ENCODE results near the gene ATP5PB. TPM values are rescaled to one million over a fixed set of nuclear protein-coding genes. Genes with fewer than 3 reads are reported as not detected.

Gene ATP5PB
- total RNA-seq, 4 donors from 2014 or later = 166 to 232 (median 192) TPM

- 72 to 74% methylated on average over 3 of the region's 3 CpGs for WGBS, 2 donors (ENCODE audit: low coverage in 1 of 2)
- Histone ChIP-seq H3K4me1 (peaks cover 0 to 22% (median 0%) of the 10 kb centered on the region in 3 donors), H3K4me3 (no peak overlapping the region), H3K27me3 (no peaks in the 10 kb centered on the region), H3K36me3 (peaks cover 0 to 83% of the 10 kb centered on the region in 2 donors), H3K9me3 (no peaks in the 10 kb centered on the region), H3K27ac (no peak overlapping the region)
- TF ChIP-seq EP300 (IDR thresholded peaks at IDR 0.05) = no peak
- TF ChIP-seq CTCF (IDR thresholded peaks at IDR 0.05) = no peak
- no peak for TF ChIP-seq POLR2A (IDR thresholded peaks at IDR 0.05)
- no peak for TF ChIP-seq POLR2AphosphoS5 (IDR thresholded peaks at IDR 0.05)
- no peak for ATAC-seq
These were observed 5.2 kb upstream of the ATP5PB start for GRCh38 chr1:111444031-111444430.

DNA sequence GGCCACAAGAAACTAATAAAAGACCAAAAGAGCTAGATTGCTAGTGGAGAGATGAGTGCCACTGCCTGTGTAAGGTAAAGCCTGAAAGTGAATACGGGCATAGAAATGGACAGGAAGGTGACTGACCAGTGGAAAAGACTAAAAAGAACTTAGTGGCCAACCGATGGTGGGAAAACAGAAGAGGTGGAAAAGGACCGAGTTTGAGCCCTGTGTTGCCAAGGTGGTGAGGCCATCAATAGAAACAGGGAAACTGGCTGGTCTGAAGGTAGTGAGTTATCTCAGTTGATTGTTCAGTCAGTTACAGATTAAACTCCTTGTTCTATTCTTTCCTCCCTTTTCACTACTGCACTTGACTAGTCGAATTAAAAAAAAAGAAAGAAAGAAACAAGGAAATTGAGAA, 2.7 kb upstream of the ATP5PB start:
- H3K4me1 ChIP-seq = peaks cover 14 to 41% (median 14%) of the 10 kb centered on the region in 3 donors
- H3K4me3 ChIP-seq = no peak overlapping the region
- 90 to 92% methylated on average over 3 to 4 of the region's 4 CpGs for WGBS, 2 donors (ENCODE audit: low coverage in 1 of 2)
- no peak for ATAC-seq
- TF ChIP-seq CTCF (IDR thresholded peaks at IDR 0.05) (no peak), POLR2A (IDR thresholded peaks at IDR 0.05) (no peak)
- no peaks in the 10 kb centered on the region for H3K27me3 ChIP-seq
- peaks cover 0 to 58% of the 10 kb centered on the region in 2 donors for H3K36me3 ChIP-seq
- no peak overlapping the region for H3K27ac ChIP-seq
- no peaks in the 10 kb centered on the region for H3K9me3 ChIP-seq

DNA sequence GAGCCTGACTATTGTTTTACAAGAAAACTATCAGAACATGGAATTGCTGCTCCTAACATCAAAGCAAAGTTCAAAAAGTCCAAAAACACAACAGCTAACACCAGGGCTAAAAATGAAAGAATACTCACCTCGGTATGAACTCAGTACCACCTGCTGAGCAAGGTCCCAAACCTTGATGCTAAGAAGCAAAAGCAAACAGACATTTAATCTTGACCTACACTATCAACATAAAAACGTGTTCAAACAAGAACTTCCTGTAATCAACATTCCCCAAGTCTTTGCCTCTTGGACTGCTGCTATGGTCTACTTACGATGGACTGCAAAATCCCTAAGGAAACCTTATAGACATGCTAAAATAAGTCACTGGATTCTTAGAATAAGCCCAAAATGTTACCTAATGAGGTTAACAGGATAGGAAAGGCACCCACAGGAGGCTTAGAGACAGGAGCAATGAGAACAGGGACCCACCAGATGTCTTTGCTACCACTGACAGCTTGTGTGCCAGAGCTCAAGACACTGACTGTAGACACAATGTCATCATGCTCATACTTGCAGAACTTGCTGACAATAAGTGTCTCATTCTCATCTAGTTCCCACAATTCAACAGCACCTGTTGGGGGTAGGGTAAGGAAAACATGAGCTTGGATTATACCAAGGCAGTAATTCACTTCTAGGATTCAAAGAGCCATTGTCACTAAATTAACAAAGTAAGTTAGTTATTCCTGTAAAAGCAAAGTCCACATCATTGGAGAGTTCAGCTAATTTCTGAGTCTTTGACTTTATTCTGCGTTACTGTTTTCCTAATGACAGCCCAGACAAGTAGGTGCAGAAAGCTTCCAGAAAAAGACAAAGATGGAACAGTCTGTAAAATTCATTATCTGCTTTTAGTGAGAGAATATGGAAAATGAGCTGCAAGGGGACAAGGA, 2.0 kb upstream of the ATP5PB start:
- Histone ChIP-seq H3K4me3 (peak overlapping the region in 1 of 2 donors; percentile 74), H3K27me3 (no peaks in the 10 kb centered on the region), H3K9me3 (no peaks in the 10 kb centered on the region), H3K36me3 (peaks cover 0 to 52% of the 10 kb centered on the region in 2 donors), H3K27ac (no peak overlapping the region), H3K4me1 (peaks cover 15 to 48% (median 21%) of the 10 kb centered on the region in 3 donors)
- 52 to 74% methylated on average over 2 to 4 of the region's 4 CpGs for WGBS, 2 donors (ENCODE audit: low coverage in 1 of 2)
- TF ChIP-seq POLR2AphosphoS5 (IDR thresholded peaks at IDR 0.05) = no peak
- no peak for TF ChIP-seq EP300 (IDR thresholded peaks at IDR 0.05)
- TF ChIP-seq POLR2A (IDR thresholded peaks at IDR 0.05) = no peak
- no peak for TF ChIP-seq CTCF (IDR thresholded peaks at IDR 0.05)
- no peak for ATAC-seq

- Histone ChIP-seq H3K9me3 (no peaks in the 10 kb centered on the region), H3K4me3 (peak overlapping the region; percentile 74), H3K4me1 (peaks cover 18 to 61% (median 26%) of the 10 kb centered on the region in 3 donors), H3K27ac (peak overlapping the region in 3 of 4 donors; percentile 84 to 86 (median 86)), H3K36me3 (peaks cover 0 to 39% of the 10 kb centered on the region in 2 donors), H3K27me3 (no peaks in the 10 kb centered on the region)
- peak; percentile 2 for ATAC-seq
- TF ChIP-seq POLR2A (IDR thresholded peaks at IDR 0.05) = no peak
- no peak for TF ChIP-seq CTCF (IDR thresholded peaks at IDR 0.05)
- no peak for TF ChIP-seq POLR2AphosphoS5 (IDR thresholded peaks at IDR 0.05)
- TF ChIP-seq EP300 (IDR thresholded peaks at IDR 0.05) = no peak
- WGBS, 2 donors (ENCODE audit: low coverage in 1 of 2) = 0 to 1% methylated on average over 4 to 10 of the region's 25 CpGs
These were observed 764 bp upstream of the ATP5PB start for GRCh38 chr1:111448482-111448917.

DNA sequence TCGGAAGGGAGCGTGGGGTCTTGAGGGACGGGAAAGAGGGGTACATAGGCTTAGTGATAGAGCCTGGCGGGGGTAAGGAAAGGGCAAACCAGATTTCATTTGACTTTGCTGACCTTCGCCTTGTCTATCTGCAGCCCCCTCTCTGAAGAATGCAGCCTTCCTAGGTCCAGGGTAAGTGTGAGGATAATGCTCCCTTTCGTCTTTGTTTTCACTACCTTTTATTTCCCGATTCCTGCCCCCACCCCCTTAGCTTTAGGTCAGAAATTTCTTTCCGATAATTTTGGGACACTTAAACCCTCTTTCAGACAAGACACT, 396 bp downstream of the ATP5PB start:
- 0 to 1% methylated on average over 7 to 8 of the region's 8 CpGs for WGBS, 2 donors (ENCODE audit: low coverage in 1 of 2)
- Histone ChIP-seq H3K4me3 (peak overlapping the region; percentile 74), H3K9me3 (no peaks in the 10 kb centered on the region), H3K36me3 (peaks cover 0 to 34% of the 10 kb centered on the region in 2 donors), H3K27ac (peak overlapping the region; percentile 65 to 86 (median 86)), H3K4me1 (peaks cover 18 to 72% (median 29%) of the 10 kb centered on the region in 3 donors), H3K27me3 (no peaks in the 10 kb centered on the region)
- ATAC-seq = no peak
- no peak for TF ChIP-seq POLR2AphosphoS5 (IDR thresholded peaks at IDR 0.05)
- TF ChIP-seq POLR2A (IDR thresholded peaks at IDR 0.05) = no peak
- TF ChIP-seq CTCF (IDR thresholded peaks at IDR 0.05) = no peak
- no peak for TF ChIP-seq EP300 (IDR thresholded peaks at IDR 0.05)
